Measurements from ENCODE around the gene TMC1.
"Not testable (repeated sequence)": the region's sequence is repeated elsewhere in the genome, so short reads cannot be mapped to it uniquely, and the experiment has no call there.

Gene TMC1

DNA sequence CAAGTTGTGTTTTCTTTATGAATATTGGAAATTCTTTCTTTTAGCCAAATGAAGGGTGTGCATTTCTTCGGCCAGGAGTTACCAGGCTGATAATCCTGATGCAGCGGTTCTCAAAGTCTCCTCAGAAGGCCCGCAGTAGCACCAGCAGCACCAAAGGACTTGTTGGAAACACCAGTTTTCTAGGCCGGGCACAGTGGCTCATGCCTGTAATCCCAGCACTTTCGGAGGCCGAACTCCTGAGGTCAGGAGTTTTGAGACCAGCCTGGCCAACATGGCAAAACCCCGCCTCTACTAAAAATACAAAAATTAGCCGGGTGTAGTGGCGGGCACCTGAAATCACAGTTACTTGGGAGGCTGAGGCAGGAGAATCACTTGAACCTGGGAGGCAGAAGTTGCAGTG, 397 bp upstream of the TMC1 start:
- not testable (repeated sequence) for H3K9me3 ChIP-seq (ENCODE audit: control insufficient read depth, low read length); H3K27ac ChIP-seq (ENCODE audit: insufficient read depth, low read length, poor library complexity, severe bottlenecking); DNase-seq; H3K4me3 ChIP-seq (ENCODE audit: insufficient read depth, low read depth, low read length, poor library complexity, severe bottlenecking); H3K27me3 ChIP-seq (replicated peaks; ENCODE audit: control insufficient read depth, insufficient read depth, low read length, poor library complexity, severe bottlenecking); H3K4me1 ChIP-seq (ENCODE audit: control insufficient read depth, insufficient read depth, low read length, poor library complexity, severe bottlenecking); H3K36me3 ChIP-seq (ENCODE audit: control insufficient read depth, insufficient read depth, low read length)

DNA sequence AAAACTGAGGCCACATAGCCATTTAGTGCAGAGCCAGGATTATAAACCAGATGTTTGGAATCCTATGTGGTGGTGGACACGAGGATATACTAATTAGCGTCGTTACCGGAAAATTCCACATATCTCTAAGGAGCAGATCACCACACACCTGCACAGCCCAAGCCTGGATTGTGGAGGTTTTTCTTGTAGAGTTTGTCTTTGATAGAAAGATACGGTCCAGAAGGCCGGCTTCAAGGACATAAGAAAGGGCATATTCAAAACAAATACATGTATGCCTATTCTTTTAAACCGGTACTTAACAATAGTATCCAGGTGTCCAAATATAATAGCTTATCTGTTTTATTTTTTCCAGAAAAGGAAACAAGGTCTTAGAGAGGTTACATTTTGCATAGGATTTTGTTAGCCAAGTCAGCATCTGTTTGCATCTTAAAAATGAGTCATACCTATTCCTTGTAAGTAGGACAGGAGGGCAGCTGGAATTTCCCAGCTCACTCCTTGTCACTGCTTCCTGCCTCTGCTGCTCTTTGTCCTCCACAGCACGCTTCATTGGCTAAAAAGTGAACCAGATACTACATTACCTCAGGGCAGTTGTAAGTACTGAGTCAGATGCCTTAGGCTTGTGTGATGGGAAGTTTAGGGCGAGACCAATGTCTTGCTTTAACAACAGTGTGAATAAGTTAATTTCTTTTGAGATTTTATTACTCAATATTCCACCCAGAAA, 3.6 kb downstream of the TMC1 start:
- Histone ChIP-seq H3K4me1 (ENCODE audit: control insufficient read depth, insufficient read depth, low read length, poor library complexity, severe bottlenecking) (peaks cover 20% of the 10 kb centered on the region), H3K4me3 (ENCODE audit: insufficient read depth, low read depth, low read length, poor library complexity, severe bottlenecking) (no peak overlapping the region), H3K27me3 (replicated peaks; ENCODE audit: control insufficient read depth, insufficient read depth, low read length, poor library complexity, severe bottlenecking) (no peaks in the 10 kb centered on the region), H3K9me3 (ENCODE audit: control insufficient read depth, low read length) (no peaks in the 10 kb centered on the region), H3K36me3 (ENCODE audit: control insufficient read depth, insufficient read depth, low read length) (no peaks in the 10 kb centered on the region), H3K27ac (ENCODE audit: insufficient read depth, low read length, poor library complexity, severe bottlenecking) (no peak overlapping the region)
- peak; percentile 23 to 24 (median 23) for DNase-seq

DNA sequence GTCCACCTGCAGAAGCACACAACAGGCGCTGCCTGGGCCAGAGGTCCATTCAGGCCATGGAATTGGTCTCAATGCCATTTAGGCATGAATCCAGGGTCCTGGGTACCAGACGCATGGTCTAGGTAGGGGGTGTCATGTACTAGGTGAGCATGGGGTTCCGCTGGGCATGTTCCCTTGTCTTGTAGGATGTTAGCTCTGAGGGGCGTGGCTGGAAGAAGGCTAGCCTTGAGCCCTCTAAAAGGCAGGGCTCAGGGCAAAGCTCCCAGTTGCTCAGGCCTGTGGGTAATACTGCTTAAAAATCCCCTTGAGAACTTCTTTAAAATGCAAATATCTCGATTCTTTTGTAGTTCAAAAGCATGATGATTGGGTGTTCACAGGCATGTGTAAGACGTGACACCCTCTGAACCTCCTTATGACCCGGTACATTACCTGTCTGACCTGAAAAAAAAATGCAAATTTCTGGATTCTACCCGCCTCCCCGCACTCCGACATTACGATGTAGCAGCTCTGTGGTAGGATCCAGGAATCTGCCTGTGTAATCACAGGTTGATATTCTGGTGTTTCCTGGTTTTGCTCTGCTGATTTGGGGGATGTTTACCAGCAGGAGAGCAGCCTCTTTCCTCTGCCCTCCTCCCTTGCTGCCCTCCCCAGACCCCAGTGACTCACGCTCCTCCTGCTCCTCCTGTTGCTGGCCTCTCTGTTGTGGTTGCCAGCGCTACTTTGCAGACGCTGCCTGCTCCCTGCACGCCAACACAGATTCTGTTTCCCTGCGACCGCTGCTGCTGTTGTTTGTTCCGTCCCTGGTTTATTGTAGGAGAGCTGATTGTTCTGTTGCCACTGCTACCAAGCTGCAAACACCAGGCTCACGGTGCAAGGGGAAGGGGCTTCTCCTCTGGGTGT, 5.7 kb downstream of the TMC1 start:
- no peaks in the 10 kb centered on the region for H3K36me3 ChIP-seq (ENCODE audit: control insufficient read depth, insufficient read depth, low read length)
- peaks cover 20% of the 10 kb centered on the region for H3K4me1 ChIP-seq (ENCODE audit: control insufficient read depth, insufficient read depth, low read length, poor library complexity, severe bottlenecking)
- no peaks in the 10 kb centered on the region for H3K27me3 ChIP-seq (replicated peaks; ENCODE audit: control insufficient read depth, insufficient read depth, low read length, poor library complexity, severe bottlenecking)
- H3K4me3 ChIP-seq (ENCODE audit: insufficient read depth, low read depth, low read length, poor library complexity, severe bottlenecking): peak overlapping the region; percentile 39
- H3K27ac ChIP-seq (ENCODE audit: insufficient read depth, low read length, poor library complexity, severe bottlenecking): peak overlapping the region; percentile 77
- no peaks in the 10 kb centered on the region for H3K9me3 ChIP-seq (ENCODE audit: control insufficient read depth, low read length)
- peak; percentile 63 to 76 (median 68) for DNase-seq

DNA sequence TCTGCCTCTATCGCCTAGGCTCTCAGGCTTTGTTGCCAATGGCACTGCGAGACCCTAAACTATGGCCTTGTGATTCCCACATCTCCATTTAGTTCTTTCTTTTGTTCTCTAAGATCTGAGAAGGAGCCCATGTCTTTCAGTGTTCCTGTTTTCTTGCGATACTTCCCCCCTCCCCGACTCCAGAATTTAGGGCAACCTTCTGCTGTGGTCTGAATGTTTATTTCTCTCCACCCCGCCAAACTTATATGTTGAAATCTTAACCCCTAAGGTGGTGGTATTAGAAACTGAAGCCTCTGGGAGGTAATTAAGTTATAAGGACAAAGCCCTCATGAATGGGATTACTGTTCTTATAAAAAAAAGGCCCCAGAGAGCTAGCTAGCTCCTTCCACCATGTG, 6.4 kb downstream of the TMC1 start:
- Histone ChIP-seq H3K4me1 (ENCODE audit: control insufficient read depth, insufficient read depth, low read length, poor library complexity, severe bottlenecking) (peaks cover 20% of the 10 kb centered on the region), H3K27ac (ENCODE audit: insufficient read depth, low read length, poor library complexity, severe bottlenecking) (peak overlapping the region; percentile 77)
- no peak for DNase-seq

DNA sequence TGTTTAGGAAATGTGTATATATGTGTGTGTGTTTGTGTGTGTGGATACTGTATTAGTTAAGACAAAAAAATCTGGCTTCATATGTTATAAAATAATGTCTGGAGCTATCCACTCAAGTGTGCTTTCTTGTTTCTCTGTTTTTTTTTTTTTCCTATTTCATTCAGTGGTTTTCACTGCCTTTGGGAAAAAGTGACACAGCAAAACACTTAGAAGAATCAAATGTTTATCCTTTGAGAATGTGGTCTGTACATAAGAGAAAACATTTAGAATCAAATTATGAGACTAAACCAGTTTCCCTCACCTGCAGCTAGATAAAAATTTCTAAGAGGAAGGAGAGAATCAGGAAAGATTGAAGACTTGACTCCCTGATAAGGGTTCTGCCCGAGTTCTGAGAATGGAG, 8.1 kb downstream of the TMC1 start:
- no peaks in the 10 kb centered on the region for H3K27me3 ChIP-seq (replicated peaks; ENCODE audit: control insufficient read depth, insufficient read depth, low read length, poor library complexity, severe bottlenecking)
- no peaks in the 10 kb centered on the region for H3K9me3 ChIP-seq (ENCODE audit: control insufficient read depth, low read length)
- no peak overlapping the region for H3K4me3 ChIP-seq (ENCODE audit: insufficient read depth, low read depth, low read length, poor library complexity, severe bottlenecking)
- H3K27ac ChIP-seq (ENCODE audit: insufficient read depth, low read length, poor library complexity, severe bottlenecking): no peak overlapping the region
- no peak for DNase-seq
- no peaks in the 10 kb centered on the region for H3K36me3 ChIP-seq (ENCODE audit: control insufficient read depth, insufficient read depth, low read length)
- peaks cover 20% of the 10 kb centered on the region for H3K4me1 ChIP-seq (ENCODE audit: control insufficient read depth, insufficient read depth, low read length, poor library complexity, severe bottlenecking)

More for the DNA sequence above, 6.4 kb downstream of the TMC1 start:
- Histone ChIP-seq H3K9me3 (ENCODE audit: control insufficient read depth, low read length) (no peaks in the 10 kb centered on the region), H3K4me3 (ENCODE audit: insufficient read depth, low read depth, low read length, poor library complexity, severe bottlenecking) (peak overlapping the region; percentile 39), H3K27me3 (replicated peaks; ENCODE audit: control insufficient read depth, insufficient read depth, low read length, poor library complexity, severe bottlenecking) (no peaks in the 10 kb centered on the region), H3K36me3 (ENCODE audit: control insufficient read depth, insufficient read depth, low read length) (no peaks in the 10 kb centered on the region)

DNA sequence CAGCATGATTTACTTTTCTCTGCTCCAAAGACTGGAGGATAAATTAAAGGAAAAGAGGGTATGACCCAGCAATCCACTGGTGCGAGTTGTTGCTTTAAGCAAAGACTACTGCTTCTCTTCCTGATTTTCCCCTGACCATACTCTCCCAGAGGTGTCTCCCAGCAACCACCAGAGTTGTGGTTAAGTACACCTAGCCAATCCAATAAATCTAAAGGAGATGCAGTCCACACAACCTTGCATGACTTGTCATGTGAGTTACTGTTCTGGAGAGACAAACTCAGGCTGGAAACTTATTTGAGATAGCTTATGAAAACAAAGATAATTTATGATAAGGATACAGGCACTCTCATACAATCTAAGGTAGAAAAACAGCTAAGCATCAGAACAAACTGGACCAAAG, 11.9 kb downstream of the TMC1 start:
- no peak overlapping the region for H3K27ac ChIP-seq (ENCODE audit: insufficient read depth, low read length, poor library complexity, severe bottlenecking)
- DNase-seq: no peak
- no peaks in the 10 kb centered on the region for H3K27me3 ChIP-seq (replicated peaks; ENCODE audit: control insufficient read depth, insufficient read depth, low read length, poor library complexity, severe bottlenecking)
- no peaks in the 10 kb centered on the region for H3K4me1 ChIP-seq (ENCODE audit: control insufficient read depth, insufficient read depth, low read length, poor library complexity, severe bottlenecking)
- no peak overlapping the region for H3K4me3 ChIP-seq (ENCODE audit: insufficient read depth, low read depth, low read length, poor library complexity, severe bottlenecking)
- no peaks in the 10 kb centered on the region for H3K9me3 ChIP-seq (ENCODE audit: control insufficient read depth, low read length)
- no peaks in the 10 kb centered on the region for H3K36me3 ChIP-seq (ENCODE audit: control insufficient read depth, insufficient read depth, low read length)

DNA sequence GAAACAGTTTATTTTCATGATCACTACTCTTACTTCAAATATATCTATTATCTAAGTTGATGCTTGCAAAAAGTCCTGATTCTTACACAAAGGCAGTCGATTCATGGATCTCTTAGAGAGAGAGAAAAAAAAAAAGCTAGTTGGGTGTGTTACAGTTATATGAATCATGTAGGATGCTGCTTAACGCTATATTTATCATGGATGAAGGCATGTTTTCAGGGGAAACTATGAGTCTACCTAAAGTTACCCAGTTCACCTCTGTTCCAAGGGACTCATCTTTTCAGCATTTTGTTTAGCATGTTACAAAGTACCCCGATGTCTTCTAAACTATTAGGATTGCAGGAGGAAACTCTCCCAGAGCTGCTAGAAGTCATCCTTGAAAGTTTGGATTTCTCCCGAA, 13.5 kb downstream of the TMC1 start:
- Histone ChIP-seq H3K36me3 (ENCODE audit: control insufficient read depth, insufficient read depth, low read length) (no peaks in the 10 kb centered on the region), H3K4me3 (ENCODE audit: insufficient read depth, low read depth, low read length, poor library complexity, severe bottlenecking) (no peak overlapping the region)
- DNase-seq: no peak

DNA sequence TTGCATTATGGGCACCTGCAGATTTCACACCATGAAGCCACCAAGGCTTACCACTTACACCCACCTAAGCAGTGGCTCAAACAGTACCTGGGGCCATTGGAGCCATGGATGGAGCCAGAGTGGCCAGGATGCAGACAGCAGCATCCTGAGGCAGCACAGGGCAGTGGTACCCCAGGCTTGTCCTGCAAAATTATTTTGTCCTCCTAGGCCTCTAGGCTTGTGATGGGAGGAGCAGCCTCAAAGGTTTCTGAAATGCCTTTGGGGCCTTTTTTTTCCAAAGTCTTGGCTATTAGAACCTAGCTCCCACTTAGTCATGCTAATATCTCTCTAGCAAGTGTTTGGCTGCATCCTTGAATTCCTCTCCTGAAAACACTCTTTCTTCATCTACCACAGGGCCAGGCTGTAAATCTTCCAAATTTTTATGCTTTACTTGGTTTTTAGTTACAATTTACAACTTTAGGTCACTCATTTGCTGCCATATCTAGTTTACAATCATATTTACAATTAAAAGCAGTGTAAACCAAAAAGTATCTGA, 15.7 kb downstream of the TMC1 start:
- no peak overlapping the region for H3K4me3 ChIP-seq (ENCODE audit: insufficient read depth, low read depth, low read length, poor library complexity, severe bottlenecking)
- H3K9me3 ChIP-seq (ENCODE audit: control insufficient read depth, low read length): no peaks in the 10 kb centered on the region
- no peak overlapping the region for H3K27ac ChIP-seq (ENCODE audit: insufficient read depth, low read length, poor library complexity, severe bottlenecking)
- no peak for DNase-seq
- H3K36me3 ChIP-seq (ENCODE audit: control insufficient read depth, insufficient read depth, low read length): no peaks in the 10 kb centered on the region
- no peaks in the 10 kb centered on the region for H3K27me3 ChIP-seq (replicated peaks; ENCODE audit: control insufficient read depth, insufficient read depth, low read length, poor library complexity, severe bottlenecking)
- H3K4me1 ChIP-seq (ENCODE audit: control insufficient read depth, insufficient read depth, low read length, poor library complexity, severe bottlenecking): no peaks in the 10 kb centered on the region

More for the DNA sequence above, 13.5 kb downstream of the TMC1 start:
- Histone ChIP-seq H3K4me1 (ENCODE audit: control insufficient read depth, insufficient read depth, low read length, poor library complexity, severe bottlenecking) (no peaks in the 10 kb centered on the region), H3K27me3 (replicated peaks; ENCODE audit: control insufficient read depth, insufficient read depth, low read length, poor library complexity, severe bottlenecking) (no peaks in the 10 kb centered on the region), H3K27ac (ENCODE audit: insufficient read depth, low read length, poor library complexity, severe bottlenecking) (no peak overlapping the region), H3K9me3 (ENCODE audit: control insufficient read depth, low read length) (no peaks in the 10 kb centered on the region)

DNA sequence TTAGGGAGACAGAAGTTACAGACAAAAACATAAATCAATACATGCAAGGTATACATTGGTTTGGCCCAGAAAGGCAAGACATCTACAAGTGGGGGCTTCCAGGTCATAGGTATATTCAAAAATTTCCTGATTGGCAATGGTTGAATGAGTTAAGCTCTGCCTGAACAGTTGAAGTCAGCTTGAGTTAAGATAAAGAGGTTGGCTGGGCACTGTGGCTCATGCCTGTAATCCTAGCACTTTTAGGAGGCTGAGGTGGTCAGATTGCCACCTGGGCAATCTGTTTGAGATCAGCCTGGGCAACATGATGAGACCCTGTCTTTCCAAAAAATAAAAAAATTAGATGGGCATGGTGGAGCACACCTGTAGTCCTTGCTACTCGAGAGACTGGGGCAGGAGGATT, 16.3 kb downstream of the TMC1 start:
- Histone ChIP-seq H3K9me3 (ENCODE audit: control insufficient read depth, low read length) (no peaks in the 10 kb centered on the region), H3K4me1 (ENCODE audit: control insufficient read depth, insufficient read depth, low read length, poor library complexity, severe bottlenecking) (no peaks in the 10 kb centered on the region), H3K27ac (ENCODE audit: insufficient read depth, low read length, poor library complexity, severe bottlenecking) (no peak overlapping the region), H3K27me3 (replicated peaks; ENCODE audit: control insufficient read depth, insufficient read depth, low read length, poor library complexity, severe bottlenecking) (no peaks in the 10 kb centered on the region), H3K4me3 (ENCODE audit: insufficient read depth, low read depth, low read length, poor library complexity, severe bottlenecking) (no peak overlapping the region), H3K36me3 (ENCODE audit: control insufficient read depth, insufficient read depth, low read length) (no peaks in the 10 kb centered on the region)
- DNase-seq: no peak

Measured in effector memory CD4-positive, alpha-beta T cell (primary cell).